Raji (cell line): Measurements from ENCODE around the gene RGS14.

Experiments
- POLR2A ChIP-seq: IDR thresholded peaks from 2 replicates; pipeline ENCODE4 v1.6.1; 2011; ENCODE audit warnings: low read depth, low read length, control low read depth; ENCODE audit not compliant: insufficient read depth

Gene RGS14

DNA sequence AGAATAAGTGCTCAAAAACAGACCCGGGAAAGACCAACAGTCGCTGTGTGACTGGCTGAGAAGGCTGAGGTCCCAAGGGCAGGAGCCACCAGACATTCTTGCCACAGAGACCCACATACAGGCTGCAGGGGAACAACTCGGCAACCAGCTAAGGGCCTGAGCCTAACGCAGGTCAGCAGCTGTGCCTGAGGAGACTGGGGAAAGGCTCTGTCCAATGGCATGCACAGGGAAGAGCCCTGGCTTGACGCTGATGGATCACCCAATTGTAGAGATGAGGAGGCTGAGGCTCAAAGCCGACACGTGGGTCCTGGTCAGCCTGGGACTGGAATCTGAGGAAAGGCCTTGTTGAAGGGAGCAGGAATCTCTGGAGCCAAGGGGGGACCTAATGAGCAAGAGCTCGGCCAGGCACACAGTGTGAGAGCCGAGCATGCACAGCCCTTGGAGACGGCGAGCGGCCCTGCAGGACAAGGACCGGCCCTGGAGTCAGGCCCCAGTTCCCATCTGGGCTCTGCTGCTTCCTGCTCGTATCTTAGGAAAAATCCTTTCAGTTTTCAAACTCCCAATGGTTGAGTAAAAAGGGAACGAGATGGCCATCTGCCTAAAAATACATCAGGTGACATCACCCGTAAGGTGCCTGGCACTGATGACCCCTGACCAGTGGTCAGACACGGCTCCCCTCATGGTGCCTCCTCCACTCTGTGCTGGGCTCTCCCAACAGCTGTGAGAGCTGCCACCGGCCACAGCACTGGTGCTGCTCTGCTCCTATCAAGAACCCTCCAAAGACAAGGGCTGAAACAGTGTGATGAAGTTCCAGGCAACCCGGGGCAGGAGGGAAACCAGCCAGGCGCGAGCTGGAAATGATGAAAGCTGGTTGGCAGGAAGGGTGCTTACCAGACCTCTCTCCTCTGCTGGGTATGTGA lies 22.7 kb upstream of the RGS14 start:
- TF ChIP-seq POLR2A = no peak

GRCh38 chr5:177335701-177336065 lies 22.0 kb upstream of the RGS14 start:
- TF ChIP-seq POLR2A = no peak

DNA sequence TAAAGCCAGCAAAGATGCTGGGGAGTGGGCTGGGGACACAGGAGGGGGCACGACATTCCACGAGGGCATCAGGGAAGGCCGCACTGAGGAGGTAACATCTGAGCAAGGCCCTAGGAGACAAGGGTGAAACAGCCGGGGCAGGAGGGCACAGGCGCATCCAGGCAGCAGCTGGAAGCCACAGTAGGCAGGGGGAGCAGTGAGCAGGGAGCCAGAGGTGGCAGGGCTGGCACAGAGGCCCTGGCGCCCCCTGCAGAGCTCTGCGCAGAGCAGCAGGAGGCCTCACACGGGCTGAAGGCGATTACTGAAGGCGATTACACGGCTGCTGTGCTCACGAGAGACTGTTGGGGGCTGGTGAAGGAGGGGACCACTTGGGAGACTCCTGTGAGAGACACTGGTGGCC lies 21.6 kb upstream of the RGS14 start:
- TF ChIP-seq POLR2A = no peak

DNA sequence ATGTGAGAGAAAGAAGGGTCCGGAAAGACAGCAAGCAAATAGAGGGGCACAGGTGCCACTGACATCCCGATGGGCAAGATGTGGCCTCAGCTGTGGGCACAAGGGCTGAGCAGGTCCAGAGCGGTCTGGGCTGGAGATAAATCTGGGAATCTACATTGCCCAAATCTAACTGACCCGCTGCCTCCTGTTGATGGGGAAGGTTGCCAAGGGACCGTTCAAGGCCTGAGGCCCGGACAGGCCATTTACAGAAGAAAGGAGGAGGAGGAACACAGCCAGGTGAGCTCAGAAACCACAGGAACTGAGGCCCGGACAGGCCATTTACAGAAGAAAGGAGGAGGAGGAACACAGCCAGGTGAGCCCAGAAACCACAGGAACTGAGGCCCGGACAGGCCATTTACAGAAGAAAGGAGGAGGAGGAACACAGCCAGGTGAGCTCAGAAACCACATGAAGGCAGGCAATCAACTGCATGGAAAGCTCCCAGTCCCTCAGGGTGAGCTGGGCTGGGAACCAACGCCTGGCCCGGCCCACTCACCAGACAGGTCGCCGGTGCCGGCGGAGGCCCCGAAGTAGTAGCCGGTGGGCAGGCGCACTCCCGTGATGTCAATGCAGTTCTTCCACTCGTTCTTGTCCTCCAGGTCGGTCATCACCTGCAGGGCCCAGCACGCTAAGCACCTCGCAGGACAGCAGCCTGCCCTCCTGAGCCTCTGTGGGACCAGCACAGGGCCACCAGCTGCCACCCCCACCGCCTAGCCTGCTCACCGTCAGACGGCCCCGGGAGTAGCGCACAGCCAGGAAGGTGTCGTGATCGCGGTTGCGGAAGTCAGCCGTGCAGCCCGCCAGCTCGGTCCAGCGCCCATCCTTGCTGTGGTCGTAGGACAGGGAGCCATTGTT lies 20.9 kb upstream of the RGS14 start:
- no peak for TF ChIP-seq POLR2A

- TF ChIP-seq POLR2A = no peak
Observed at GRCh38 chr5:177338251-177339106, 19.2 kb upstream of the RGS14 start.

DNA sequence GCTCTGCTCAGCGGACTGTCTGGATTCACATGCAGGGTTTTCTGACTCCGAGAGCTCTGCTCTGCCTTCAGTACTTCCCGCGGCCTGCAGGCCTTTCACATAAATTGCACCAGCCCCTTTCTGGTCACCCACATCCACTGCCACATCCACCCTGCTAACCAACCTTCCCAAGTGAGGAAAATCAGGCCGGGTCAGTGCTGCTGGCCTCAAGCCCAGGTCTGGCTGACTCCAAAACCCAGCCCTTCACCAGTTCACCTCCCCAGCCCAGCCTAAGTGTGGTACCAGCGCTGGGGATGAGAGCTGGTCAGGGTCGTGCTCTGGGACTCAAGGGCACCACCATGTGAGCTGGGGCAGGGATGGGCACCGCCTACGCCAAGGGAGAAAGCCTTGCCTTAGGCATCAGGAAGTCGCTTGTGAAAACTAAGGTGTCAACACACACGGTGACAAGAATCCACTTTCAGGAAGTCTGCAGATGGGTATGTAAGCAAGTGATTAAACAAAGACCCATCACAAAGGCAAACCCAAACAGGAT lies 18.6 kb upstream of the RGS14 start:
- TF ChIP-seq POLR2A = no peak

DNA sequence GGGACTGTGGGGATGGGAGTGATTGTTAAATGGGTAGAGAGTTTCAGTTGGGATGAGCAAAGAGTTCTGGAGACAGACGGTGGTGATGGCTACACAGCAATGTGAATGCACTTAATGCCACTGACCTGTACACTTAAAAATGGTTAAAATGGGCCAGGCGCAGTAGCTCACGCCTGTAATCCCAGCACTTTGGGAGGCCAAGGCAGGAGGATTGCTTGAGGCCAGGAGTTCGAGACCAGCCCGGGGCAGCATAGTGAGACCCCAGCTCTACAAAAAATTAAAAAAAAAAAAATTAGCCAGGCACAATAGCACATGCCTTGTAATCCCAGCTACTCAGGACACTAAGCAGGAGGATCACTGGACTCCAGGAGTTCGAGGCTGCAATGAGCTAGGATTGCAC lies 13.9 kb upstream of the RGS14 start:
- no peak for TF ChIP-seq POLR2A

DNA sequence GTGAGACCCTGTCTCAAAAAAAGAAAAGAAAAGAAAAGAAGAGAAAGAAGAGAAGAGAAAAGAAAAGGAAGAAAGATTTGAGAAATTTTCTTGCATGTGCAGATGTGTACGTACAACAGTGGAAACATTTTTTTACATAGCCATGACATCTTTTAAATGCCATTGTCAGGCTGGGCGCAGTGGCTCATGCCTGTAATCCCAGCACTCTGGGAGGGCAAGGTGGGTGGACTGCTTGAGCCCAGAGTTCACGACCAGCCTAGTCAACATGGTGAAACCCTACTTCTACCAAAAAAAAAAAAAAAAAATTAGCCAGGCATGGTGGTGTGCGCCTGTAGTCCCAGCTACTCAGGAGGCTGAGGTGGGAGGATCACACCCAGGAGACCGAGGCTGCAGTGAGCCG lies 12.8 kb upstream of the RGS14 start:
- TF ChIP-seq POLR2A = no peak

- no peak for TF ChIP-seq POLR2A
Observed at GRCh38 chr5:177346820-177347219, 10.9 kb upstream of the RGS14 start.

DNA sequence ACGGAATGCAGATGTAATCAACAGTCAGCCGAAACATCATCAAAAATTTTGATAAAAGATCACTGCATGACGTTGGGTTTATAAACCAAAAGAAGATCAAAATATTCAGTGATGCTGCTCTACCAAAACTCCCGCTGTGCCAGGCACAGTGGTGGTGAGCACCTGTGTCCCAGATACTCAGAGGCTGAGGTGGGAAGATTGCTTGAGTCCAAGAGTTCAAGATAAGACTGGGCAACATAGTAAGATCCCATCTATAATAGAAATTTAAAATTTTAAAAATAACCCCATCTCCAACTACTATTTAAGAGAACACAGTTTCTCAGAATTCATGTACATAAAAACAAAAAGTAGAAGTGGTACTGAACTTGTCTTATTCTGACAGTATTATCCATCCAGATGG lies 10.0 kb upstream of the RGS14 start:
- TF ChIP-seq POLR2A = no peak

DNA sequence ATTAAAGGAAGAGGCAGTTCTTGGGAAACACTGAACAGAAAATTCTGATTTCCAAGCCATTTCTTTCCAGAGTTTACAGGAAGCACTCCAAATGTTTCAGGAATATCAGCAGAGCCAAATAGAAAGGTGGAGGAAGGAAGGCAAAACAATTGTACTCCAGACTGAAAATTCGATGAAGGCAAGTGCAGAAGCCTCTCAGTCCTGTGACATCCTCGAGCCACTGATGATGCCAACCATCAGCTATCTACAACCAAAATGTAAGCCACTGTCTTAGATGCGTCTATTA lies 8.4 kb upstream of the RGS14 start:
- TF ChIP-seq POLR2A = no peak

GRCh38 chr5:177349762-177350161 lies 8.0 kb upstream of the RGS14 start:
- TF ChIP-seq POLR2A = no peak

DNA sequence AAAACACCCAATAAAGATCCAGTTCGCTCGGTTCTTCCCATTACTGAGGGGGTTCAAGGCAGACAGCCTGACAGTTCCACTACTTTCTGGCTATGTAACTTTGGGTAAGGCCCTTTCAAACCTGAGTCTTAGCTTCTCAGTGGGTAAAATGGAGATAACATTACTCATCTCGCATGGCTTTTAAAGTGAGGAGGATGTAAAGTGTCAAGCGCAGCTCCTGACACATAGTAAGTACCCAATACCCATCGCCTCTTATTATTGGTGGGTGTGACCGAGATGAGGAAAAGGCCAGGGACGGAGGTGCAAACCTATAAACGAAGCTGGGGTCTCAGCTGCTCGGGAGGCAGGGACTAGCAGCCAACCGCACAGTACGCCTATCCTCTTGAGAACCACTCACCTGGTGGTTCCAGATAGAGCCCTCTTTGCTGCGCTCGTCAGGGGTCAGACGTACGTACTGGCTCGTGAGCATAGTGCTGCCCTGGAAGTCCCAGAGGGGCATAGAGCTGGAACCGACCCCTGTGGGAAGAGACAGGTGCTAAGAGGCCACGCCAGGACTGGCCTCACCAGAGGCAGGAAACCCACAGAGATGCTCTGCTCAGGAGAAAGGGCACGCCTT lies 6.8 kb upstream of the RGS14 start:
- no peak for TF ChIP-seq POLR2A
